ENCODE results near the gene LARGE2.

DNA sequence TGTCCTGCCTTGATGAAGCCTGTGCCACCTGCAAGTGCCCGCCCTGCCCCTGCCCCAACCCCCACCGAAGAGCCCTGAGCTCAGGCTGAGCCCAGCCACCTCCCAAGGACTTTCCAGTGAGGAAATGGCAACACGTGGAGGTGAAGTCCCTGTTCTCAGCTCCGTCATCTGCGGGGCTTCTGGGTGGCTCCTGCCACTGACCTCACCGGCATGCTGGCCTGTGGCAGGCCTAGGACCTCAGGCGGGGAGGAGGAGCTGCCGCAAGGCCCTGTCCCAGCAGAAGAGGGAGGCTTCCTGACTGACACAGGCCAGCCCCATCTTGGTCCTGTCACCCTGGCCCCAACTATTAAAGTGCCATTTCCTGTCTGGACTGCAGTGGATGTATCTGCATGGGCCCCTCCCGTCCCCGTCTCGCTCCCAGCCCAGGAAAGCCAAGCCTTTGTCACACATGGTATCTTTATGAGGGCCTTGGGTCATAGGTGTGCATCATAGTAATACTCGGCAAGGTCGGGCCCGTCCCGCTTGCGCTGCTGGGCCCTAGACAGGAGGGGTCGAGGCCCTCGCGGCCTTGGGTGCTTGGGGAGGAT lies 16.3 kb upstream of the LARGE2 start:
- TF ChIP-seq, protein P1, sequence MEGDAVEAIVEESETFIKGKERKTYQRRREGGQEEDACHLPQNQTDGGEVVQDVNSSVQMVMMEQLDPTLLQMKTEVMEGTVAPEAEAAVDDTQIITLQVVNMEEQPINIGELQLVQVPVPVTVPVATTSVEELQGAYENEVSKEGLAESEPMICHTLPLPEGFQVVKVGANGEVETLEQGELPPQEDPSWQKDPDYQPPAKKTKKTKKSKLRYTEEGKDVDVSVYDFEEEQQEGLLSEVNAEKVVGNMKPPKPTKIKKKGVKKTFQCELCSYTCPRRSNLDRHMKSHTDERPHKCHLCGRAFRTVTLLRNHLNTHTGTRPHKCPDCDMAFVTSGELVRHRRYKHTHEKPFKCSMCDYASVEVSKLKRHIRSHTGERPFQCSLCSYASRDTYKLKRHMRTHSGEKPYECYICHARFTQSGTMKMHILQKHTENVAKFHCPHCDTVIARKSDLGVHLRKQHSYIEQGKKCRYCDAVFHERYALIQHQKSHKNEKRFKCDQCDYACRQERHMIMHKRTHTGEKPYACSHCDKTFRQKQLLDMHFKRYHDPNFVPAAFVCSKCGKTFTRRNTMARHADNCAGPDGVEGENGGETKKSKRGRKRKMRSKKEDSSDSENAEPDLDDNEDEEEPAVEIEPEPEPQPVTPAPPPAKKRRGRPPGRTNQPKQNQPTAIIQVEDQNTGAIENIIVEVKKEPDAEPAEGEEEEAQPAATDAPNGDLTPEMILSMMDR (IDR thresholded peaks at IDR 0.05): no peak
- peak in 1 of 3 donors; percentile 32 for TF ChIP-seq POLR2AphosphoS5 (IDR thresholded peaks at IDR 0.05)
- no peak for TF ChIP-seq EP300 (IDR thresholded peaks at IDR 0.05; ENCODE audit: low read depth)

Data from transverse colon (tissue), 4 donors.